ENCODE data around the gene PLXNA2. TPM values are rescaled to one million over a fixed set of nuclear protein-coding genes. Genes with fewer than 3 reads are reported as not detected.

PLXNA2 gene
- total and polyA plus RNA-seq, 8 donors = 48.7 to 137 (median 72.9) TPM

DNA sequence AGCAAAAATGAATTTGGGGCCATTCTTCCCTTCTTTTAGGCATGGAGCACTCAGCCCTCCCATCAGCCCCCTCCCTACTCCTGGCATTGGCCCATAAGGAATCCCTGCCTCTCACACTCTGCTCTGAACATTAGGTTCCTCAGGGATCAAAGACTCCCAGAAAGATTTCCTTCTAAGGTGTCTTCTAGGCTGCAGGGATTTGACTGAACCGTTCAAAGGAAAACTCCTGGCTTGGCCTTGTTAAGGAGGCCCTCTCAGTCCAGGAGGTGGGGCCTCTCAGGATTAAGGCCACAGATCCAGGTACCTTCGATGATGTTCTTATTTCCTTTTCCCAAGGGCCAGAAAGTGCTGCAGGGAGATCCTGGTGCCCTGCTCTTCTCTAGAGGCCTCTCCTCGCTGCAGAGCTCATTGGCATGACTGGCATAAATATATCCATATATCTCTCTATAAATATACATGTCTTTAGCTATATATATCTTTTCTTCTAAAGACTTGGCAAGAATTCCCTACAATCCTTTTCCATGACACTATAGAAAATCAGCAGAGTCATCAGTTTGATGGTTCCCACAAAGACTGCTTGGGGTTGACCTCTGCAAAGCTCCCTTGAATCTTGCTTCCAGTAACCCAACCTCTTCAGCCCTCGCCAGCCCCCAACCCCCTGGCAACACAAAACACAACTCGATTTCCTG lies 59.1 kb downstream of the PLXNA2 start:
- intact Hi-C loops (cut with DNase I) = no loop called here
- Histone ChIP-seq H3K27me3 (no peaks in the 10 kb centered on the region), H3K4me3 (no peak overlapping the region), H3K27ac (no peak overlapping the region), H3K36me3 (peaks cover 0 to 4% (median 0%) of the 10 kb centered on the region in 3 donors), H3K4me1 (peaks cover 0 to 5% (median 3%) of the 10 kb centered on the region in 3 donors), H3K9me3 (no peaks in the 10 kb centered on the region)
- TF ChIP-seq, protein P1, sequence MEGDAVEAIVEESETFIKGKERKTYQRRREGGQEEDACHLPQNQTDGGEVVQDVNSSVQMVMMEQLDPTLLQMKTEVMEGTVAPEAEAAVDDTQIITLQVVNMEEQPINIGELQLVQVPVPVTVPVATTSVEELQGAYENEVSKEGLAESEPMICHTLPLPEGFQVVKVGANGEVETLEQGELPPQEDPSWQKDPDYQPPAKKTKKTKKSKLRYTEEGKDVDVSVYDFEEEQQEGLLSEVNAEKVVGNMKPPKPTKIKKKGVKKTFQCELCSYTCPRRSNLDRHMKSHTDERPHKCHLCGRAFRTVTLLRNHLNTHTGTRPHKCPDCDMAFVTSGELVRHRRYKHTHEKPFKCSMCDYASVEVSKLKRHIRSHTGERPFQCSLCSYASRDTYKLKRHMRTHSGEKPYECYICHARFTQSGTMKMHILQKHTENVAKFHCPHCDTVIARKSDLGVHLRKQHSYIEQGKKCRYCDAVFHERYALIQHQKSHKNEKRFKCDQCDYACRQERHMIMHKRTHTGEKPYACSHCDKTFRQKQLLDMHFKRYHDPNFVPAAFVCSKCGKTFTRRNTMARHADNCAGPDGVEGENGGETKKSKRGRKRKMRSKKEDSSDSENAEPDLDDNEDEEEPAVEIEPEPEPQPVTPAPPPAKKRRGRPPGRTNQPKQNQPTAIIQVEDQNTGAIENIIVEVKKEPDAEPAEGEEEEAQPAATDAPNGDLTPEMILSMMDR (IDR thresholded peaks at IDR 0.05) = no peak
- no peak for ATAC-seq
- DNase-seq = no peak
- WGBS, 2 donors = 75 to 76% methylated on average over 5 of the region's 5 CpGs
- FAIRE-seq = no peak

DNA sequence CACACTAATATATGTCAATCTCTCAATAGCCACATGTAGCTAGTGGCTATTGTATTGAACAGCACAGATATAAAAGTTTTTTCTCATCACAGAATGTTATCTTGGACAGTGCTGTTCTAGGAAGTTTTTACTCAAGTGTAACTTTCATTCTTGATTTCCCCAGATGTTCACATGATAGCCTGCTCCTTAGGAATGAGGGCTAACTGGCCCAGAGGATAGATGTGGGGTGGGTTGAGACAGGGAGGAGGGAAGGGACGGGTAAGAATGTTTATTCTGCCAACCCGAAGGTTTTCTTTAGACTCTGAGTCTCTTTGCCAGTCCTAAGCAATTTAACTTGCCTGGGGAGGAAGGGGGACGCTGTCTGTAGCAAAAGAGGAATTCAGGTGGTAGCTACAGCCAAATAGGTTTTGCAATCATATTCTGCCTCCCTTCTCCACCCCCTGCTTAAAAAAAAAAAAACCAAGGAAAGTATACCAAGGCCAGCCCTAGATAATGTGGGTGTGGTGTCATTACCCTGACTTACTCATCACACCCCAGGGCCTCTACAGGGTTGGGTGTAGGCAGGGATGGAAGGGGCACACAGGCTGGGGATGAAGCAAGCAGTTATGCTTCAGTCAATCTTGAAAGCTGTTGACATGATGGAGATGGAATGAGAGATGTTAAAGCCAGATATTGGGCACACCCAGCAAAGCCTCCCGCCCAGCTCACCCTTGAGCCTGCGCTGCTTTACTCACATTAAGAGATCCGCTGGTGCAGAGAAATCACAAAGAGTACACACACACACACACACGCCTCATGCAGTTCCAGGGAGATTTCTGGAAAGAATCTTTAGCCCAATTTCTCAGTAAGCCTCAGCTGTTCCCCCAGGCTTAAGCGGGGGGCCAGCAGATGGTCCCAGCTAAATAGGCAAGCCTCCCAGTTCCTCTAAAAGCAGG lies 59.9 kb downstream of the PLXNA2 start:
- Histone ChIP-seq H3K36me3 (no peaks in the 10 kb centered on the region), H3K9me3 (no peaks in the 10 kb centered on the region), H3K27me3 (no peaks in the 10 kb centered on the region), H3K27ac (no peak overlapping the region), H3K4me1 (peaks cover 3 to 12% (median 10%) of the 10 kb centered on the region in 3 donors), H3K4me3 (no peak overlapping the region)
- no peak for FAIRE-seq
- WGBS, 2 donors = 73 to 76% methylated on average over 7 to 8 of the region's 8 CpGs
- no peak for DNase-seq
- TF ChIP-seq, protein P1 (IDR thresholded peaks at IDR 0.05) = no peak
- ATAC-seq = peak; percentile 29 to 75 (median 68)
- intact Hi-C loops (cut with DNase I) = no loop called here

DNA sequence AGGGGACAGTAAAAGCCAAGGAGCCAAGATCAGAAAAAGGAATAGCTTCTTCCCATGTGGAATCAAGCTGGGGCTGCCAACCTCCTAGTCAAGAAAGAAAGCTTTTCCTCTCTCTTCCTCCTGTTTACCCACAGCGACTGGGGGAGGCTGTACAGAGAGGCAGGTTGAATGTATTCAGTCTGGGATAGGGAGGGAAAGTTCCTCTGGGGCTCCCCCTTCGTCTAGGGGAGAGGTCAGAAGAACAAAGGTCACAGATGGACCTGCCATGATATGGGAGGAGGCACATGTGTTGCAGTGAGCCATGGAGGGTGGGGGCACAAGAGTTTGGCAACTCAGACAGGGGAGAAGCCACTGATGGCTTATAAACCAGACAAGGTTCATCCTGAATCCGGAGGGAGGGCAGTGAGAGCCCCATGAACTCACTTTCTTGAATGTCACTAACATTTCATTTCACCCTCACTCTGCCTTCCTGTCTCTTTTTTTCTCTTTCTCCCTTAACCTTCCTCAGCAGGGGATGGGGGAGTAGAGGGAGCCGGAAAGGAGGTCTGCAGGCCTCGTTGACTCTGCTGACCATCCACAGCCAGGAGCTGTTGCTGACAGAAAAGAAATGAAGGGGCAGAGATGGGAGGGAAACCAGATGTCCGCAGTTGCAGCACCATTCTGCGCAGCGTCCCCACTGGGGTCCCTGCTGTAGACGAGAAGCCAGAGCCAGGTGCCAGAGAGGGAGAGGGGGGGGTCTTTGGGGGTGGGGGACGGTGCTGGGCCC lies 61.1 kb downstream of the PLXNA2 start:
- intact Hi-C loops (cut with DNase I) = no loop called here
- FAIRE-seq (no peak), ATAC-seq (no peak), DNase-seq (no peak)
- Histone ChIP-seq H3K4me3 (no peak overlapping the region), H3K9me3 (no peaks in the 10 kb centered on the region), H3K36me3 (no peaks in the 10 kb centered on the region), H3K27me3 (no peaks in the 10 kb centered on the region), H3K27ac (no peak overlapping the region), H3K4me1 (peaks cover 15 to 24% (median 21%) of the 10 kb centered on the region in 3 donors)
- WGBS, 2 donors = 77 to 78% methylated on average over 9 to 10 of the region's 10 CpGs
- TF ChIP-seq, protein P1 (IDR thresholded peaks at IDR 0.05) = no peak

DNA sequence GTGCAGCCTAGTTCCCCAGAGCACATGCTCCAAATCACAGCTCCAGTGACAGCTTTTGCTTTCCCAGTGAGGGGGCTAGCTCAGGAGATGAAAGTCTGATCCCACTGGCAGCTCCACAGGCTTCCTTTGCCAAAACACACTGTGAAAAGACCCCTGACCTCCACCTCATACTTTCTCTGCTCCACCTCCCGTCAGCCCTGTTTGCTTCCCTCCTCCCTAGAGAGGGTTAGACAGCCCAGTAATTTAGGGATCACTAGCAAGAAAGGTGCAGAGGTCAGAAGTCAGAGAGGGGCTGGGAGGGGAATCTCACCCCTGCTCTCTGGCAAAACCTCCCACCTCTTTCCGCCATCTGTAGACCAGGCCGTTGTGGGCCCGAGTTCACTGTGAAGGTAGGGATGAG lies 62.8 kb downstream of the PLXNA2 start:
- H3K36me3 ChIP-seq = no peaks in the 10 kb centered on the region
- H3K27ac ChIP-seq = no peak overlapping the region
- FAIRE-seq = no peak
- H3K4me1 ChIP-seq = peaks cover 16 to 33% (median 26%) of the 10 kb centered on the region in 3 donors
- no peaks in the 10 kb centered on the region for H3K27me3 ChIP-seq
- WGBS, 2 donors = 69 to 76% methylated on average over 4 of the region's 4 CpGs
- ATAC-seq = no peak
- DNase-seq = no peak
- intact Hi-C loops (cut with DNase I) = no loop called here
- TF ChIP-seq, protein P1 (IDR thresholded peaks at IDR 0.05) = no peak
- no peaks in the 10 kb centered on the region for H3K9me3 ChIP-seq
- no peak overlapping the region for H3K4me3 ChIP-seq

Measured in pancreas (tissue), 10 donors.